HG02678 (cell line): ENCODE results near the gene AIF1.
A peak's percentile ranks its signal among the peaks of the same experiment; 100 is the strongest.

ENCODE experiments used
- ATAC-seq: cut with Tn5 transposase; IDR thresholded peaks from one replicate; pipeline ENCODE4 v1.9.1; 2021; ENCODE audit warnings: mild to moderate bottlenecking, moderate library complexity; ENCODE audit not compliant: unreplicated experiment

The AIF1 gene

GRCh38 chr6:31620586-31621319 is 5.7 kb downstream of the AIF1 start, which contains the start of gene PRRC2A:
TSS of gene PRRC2A (plus strand) at chr6:31620715. CDS start at chr6:31622790, 2,075 bp downstream.
- ATAC-seq, result peak; percentile 33

- ATAC-seq, result no peak
These were observed 6.4 kb downstream of the AIF1 start for GRCh38 chr6:31621320-31621939.

DNA sequence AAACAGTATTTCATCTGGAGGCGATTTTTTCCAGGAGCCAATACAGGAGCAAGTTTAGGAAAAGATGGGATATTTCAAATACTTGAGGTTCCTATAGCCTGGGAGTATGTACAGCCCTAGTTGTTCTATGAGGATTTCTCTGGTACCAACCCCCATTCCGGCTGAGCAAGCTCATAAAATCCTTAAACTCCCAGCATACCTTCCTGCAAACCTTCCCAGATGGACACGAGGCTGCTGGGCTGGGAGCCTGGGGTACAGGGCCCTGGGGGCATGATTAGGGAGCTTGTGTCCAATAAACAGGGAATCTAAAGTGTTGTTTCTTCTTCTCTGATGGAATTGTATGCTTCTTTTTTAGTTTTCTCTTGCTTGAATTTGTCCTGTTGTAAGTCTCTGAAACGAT is 7.0 kb downstream of the AIF1 start:
- no peak for ATAC-seq

DNA sequence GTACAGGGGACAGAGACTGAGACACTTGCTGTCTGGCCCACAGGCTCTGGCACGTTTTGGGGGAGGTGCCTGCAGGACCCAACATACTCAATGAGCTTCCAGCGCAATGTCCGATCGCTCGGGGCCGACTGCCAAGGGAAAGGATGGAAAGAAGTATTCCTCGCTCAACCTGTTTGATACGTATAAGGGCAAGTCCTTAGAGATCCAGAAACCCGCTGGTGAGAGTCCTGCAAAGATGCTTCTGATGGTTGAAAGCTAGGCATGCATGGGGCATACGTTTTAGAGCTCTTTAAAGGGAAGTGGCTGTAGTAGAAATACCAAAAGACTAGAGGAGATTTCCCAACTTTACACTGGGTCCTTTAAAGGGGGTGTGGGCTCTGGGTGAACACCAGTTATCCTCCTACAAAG is 7.7 kb downstream of the AIF1 start:
- ATAC-seq, result no peak

GRCh38 chr6:31624070-31624469 is 9.0 kb downstream of the AIF1 start:
- ATAC-seq, result no peak

DNA sequence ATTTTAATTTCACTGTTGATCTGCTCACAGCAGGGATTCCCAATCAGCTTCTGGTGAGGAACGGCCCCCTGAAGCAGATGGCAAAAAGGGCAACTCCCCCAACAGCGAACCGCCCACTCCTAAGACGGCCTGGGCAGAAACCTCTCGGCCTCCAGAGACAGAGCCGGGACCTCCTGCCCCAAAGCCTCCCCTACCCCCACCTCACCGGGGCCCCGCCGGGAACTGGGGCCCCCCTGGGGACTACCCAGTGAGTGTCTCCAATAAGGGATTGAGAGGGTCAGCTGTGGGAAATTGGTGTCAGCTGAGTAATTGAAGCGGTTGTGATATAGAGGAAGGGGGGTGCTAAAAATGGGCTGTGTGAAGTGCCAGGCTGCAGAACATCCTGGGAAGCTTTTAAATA is 11.9 kb downstream of the AIF1 start:
- ATAC-seq, result no peak

- ATAC-seq, result no peak
These were observed 12.8 kb downstream of the AIF1 start for GRCh38 chr6:31627690-31628287.

DNA sequence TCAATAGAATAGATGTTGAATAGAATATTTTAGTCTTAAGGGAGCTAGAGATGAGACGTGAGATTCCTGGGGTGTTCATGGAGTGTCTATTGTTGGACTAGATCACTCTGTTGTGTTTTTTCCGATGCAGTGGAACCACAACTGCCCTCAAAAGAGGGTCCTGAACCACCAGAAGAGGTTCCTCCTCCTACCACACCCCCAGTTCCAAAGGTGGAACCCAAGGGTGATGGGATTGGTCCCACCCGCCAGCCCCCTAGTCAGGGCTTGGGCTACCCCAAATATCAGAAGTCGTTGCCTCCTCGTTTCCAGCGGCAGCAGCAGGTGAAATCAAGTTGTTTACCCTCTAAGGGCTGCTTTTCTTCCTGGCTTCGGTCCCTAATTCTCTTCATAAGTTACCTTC is 14.0 kb downstream of the AIF1 start:
- no peak for ATAC-seq

- ATAC-seq, result no peak
These were observed 15.3 kb downstream of the AIF1 start for GRCh38 chr6:31630177-31630934.

DNA sequence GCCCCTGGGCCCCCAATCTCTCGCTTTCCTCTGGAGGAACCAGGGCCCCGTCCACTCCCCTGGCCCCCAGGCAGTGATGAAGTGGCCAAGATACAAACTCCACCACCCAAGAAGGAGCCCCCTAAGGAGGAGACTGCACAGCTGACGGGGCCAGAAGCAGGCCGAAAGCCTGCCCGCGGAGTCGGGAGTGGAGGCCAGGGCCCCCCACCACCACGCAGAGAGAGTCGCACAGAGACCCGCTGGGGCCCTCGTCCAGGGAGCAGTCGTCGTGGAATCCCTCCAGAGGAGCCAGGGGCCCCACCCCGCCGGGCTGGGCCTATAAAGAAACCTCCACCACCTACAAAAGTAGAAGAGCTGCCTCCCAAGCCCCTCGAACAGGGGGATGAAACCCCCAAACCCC is 16.2 kb downstream of the AIF1 start:
- ATAC-seq, result no peak

GRCh38 chr6:31631681-31632278 is 16.7 kb downstream of the AIF1 start:
- ATAC-seq, result no peak

DNA sequence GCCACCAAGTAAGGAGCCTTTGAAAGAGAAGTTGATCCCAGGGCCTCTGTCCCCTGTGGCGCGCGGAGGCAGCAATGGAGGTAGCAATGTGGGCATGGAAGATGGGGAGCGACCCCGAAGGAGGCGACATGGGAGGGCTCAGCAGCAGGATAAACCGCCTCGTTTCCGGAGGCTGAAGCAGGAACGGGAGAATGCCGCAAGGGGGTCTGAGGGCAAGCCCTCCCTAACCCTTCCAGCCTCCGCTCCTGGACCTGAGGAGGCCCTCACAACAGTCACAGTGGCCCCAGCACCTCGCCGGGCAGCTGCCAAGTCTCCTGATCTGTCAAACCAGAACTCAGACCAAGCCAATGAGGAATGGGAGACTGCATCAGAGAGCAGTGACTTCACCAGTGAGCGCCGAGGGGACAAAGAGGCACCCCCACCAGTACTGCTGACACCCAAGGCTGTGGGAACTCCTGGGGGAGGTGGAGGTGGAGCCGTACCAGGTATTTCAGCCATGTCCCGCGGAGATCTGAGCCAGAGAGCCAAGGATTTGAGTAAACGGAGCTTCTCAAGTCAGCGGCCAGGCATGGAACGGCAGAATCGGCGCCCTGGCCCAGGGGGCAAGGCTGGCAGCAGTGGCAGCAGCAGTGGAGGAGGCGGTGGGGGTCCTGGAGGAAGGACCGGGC is 17.4 kb downstream of the AIF1 start:
- no peak for ATAC-seq

DNA sequence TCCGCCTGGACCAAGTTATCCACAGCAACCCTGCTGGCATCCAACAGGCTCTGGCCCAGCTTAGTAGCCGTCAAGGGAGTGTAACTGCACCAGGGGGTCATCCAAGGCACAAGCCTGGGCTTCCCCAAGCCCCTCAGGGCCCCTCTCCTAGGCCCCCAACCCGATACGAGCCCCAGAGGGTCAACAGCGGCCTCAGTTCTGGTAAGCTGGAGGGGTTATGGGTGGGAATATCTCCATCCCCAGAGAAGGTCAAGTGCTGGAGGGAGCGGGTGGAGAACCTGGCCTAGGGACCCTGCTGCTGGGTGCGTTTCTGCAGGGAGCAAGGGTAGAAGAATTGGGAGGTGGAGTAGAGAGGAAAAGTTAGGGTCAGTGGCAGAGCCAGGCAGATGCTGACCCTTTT is 18.4 kb downstream of the AIF1 start:
- no peak for ATAC-seq

DNA sequence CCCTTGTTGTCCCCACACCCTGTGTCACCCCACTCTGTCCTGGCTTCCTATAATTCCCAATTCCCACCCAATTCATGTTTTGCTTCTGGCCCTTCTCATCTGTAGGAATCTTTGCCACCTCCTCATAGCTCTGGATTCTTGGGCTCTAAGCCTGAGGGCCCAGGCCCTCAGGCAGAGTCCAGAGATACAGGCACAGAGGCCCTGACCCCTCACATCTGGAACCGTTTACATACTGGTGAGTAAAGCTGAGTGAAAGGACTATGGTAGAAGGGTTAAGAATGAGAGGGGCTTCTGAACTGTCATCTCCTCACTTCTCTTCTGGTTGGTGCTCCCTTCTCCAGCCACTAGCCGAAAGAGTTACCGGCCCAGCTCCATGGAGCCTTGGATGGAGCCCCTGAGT is 19.1 kb downstream of the AIF1 start:
- ATAC-seq, result no peak

GRCh38 chr6:31634969-31635575 is 20.0 kb downstream of the AIF1 start:
- no peak for ATAC-seq

- ATAC-seq, result no peak
These were observed 21.9 kb downstream of the AIF1 start for GRCh38 chr6:31636698-31637596.

DNA sequence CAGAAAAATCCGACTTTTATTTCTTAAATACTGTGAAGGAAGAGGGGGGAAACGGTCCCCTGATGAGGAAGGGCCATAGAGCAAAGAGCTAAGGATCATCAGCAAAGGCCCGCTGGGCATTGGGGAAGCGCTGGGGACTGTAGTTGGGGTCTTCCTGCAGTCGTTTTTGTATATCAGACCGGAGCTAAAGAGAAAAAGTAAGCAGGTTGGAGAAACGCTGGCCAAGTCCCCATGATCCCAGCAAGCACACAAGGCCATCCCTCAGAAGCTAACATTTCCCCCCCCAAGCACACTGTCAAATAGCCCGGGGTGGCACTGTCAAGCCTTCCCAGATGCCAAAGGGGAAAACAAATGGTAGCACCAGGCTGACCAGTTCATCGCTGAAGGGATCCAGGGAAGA is 24.0 kb downstream of the AIF1 start:
- ATAC-seq, result no peak

GRCh38 chr6:31639449-31639861 is 24.4 kb downstream of the AIF1 start:
- ATAC-seq, result no peak

- no peak for ATAC-seq
These were observed 25.6 kb downstream of the AIF1 start for GRCh38 chr6:31640612-31641011.
